ENCODE data around the gene CSTB.

- no peak for TF ChIP-seq CTCF (IDR thresholded peaks at IDR 0.05)
- TF ChIP-seq EZH2 (IDR thresholded peaks at IDR 0.05; ENCODE audit: borderline replicate concordance, insufficient read depth, low read depth, low read length, poor library complexity, severe bottlenecking): no peak
Observed at GRCh38 chr21:43794857-43795256, 18.7 kb upstream of the CSTB start.

All from B cell (primary cell).